Sigmoid colon (tissue), 4 donors: ENCODE results near the gene CDCA7L.

Source experiments
- CTCF ChIP-seq, 4 experiments: fragments of 450-650 bp in 3 of 4; fragments of 200-600 bp in 1 of 4; IDR thresholded peaks; one replicate each; pipeline ENCODE4 v1.5.1; 2016 to 2019; ENCODE audit warnings: antibody characterized with exemption in 4 of 4, mild to moderate bottlenecking in 3 of 4, moderate library complexity in 2 of 4
- EP300 ChIP-seq, 4 donors: sonication (generic); formaldehyde crosslinking; IDR thresholded peaks; one replicate each; pipeline ENCODE4 v1.6.1; 2017; ENCODE audit warnings: antibody characterized with exemption in 4 of 4
- POLR2A ChIP-seq, 2 donors: fragments of 450-650 bp; IDR thresholded peaks; one replicate each; pipeline ENCODE4 v1.6.1; 2016; ENCODE audit warnings: antibody characterized with exemption in 2 of 2, mild to moderate bottlenecking in 2 of 2, moderate library complexity in 2 of 2
- POLR2AphosphoS5 ChIP-seq, 4 donors: sonication (generic); formaldehyde crosslinking; IDR thresholded peaks; one replicate each; pipeline ENCODE4 v1.6.1; 2017; ENCODE audit warnings: antibody characterized with exemption in 4 of 4

- TF ChIP-seq POLR2A (IDR thresholded peaks at IDR 0.05): no peak
- TF ChIP-seq CTCF (IDR thresholded peaks at IDR 0.05): no peak
- TF ChIP-seq POLR2AphosphoS5 (IDR thresholded peaks at IDR 0.05): no peak
- no peak for TF ChIP-seq EP300 (IDR thresholded peaks at IDR 0.05)
Observed at GRCh38 chr7:21939858-21940372, 5.8 kb downstream of the CDCA7L start.
